GM21360 (cell line): ENCODE data around the gene PSMD2.

Source experiments
- ATAC-seq: cut with Tn5 transposase; IDR thresholded peaks from one replicate; pipeline ENCODE4 v1.9.1; 2021; ENCODE audit warnings: mild to moderate bottlenecking, moderate library complexity; ENCODE audit not compliant: unreplicated experiment

PSMD2 gene

DNA sequence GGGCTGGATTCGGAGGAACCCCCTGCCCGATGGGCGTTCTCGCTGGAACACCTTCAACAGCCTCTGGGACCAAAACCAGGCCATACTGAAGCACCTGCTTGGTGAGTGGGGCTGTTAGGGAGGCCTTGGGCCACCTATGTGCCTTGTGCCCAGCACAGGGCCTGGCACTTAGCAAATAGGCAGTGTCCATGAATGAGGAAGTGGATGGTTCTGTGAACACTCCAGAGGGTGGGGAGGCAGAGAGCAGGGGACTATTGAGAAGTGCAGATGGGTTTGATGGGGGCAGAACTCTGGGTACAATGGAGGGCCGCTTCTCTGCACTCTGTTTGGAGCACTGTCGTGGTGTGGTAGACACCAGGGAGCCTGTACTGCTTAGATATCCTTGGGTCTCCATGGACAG is 21.7 kb upstream of the PSMD2 start:
- ATAC-seq, result no peak

DNA sequence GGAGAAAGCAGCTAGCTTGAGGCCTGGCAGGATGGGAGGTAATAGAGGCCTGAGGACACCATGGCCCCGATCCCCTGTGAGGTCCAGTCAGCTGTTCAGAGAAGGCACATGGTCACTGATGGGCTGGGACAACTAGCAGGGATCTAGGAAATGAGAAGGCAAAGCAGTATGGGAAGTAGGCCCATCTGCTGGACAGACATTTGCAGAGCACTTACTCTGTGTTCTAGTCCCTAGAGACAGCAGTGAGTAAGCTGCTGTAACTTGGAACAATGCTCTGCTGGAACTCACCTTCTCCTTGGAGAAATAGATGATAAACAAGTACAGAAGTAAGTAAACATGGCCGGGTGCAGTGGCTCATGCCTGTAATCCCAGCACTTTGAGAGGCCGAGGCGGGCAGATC is 16.1 kb upstream of the PSMD2 start:
- ATAC-seq, result no peak

DNA sequence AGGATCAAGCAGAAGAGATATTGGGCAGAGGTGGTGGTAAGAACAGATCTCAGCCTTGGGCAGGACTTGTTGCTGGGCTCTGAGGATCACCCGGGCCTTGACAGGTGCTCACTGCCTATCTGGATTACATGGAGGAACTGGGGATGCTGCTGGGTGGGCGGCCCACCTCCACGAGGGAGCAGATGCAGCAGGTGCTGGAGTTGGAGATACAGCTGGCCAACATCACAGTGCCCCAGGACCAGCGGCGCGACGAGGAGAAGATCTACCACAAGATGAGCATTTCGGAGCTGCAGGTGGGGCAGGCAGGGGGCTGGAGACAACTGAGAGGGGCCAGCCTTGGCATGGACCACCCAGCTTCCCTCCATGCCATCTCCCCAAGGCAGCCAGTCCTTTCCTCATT is 15.4 kb upstream of the PSMD2 start:
- ATAC-seq, result no peak

GRCh38 chr3:184284696-184285095 is 14.3 kb upstream of the PSMD2 start:
- ATAC-seq, result no peak

DNA sequence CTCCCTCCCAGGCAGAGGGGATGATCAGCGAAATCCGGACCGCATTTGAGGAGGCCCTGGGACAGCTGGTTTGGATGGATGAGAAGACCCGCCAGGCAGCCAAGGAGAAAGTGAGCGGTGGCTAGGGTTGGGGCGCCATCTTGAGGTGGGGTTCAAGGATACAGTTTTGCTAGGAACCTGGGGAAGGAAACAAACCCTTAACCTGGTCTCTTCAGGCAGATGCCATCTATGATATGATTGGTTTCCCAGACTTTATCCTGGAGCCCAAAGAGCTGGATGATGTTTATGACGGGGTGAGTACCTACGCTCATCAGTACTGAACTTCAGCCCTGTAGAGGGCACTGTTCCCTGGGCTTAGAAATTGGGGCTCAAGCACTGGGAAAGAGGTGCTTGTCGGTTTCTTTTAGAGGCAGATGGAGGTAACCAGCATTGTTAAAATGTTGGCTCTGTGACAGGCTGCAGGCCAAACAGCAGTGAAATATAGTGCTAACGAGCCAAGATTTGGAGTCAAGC is 9.6 kb upstream of the PSMD2 start:
- no peak for ATAC-seq

DNA sequence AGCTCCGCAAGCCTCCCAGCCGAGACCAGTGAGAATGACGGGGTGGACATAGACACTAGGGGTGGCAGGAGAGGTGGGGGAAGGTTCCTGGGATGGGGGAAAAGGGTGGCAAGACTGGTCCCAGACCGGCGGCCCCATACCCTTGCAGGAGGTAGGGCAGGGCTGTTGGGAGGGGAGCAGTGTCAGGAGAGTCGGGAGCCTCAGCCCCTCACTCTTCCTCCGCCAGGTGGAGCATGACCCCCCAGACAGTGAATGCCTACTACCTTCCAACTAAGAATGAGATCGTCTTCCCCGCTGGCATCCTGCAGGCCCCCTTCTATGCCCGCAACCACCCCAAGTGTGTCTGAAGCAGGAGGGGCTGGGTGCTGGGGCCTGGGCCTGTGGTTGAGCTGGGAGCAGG is 8.7 kb upstream of the PSMD2 start:
- ATAC-seq, result no peak

DNA sequence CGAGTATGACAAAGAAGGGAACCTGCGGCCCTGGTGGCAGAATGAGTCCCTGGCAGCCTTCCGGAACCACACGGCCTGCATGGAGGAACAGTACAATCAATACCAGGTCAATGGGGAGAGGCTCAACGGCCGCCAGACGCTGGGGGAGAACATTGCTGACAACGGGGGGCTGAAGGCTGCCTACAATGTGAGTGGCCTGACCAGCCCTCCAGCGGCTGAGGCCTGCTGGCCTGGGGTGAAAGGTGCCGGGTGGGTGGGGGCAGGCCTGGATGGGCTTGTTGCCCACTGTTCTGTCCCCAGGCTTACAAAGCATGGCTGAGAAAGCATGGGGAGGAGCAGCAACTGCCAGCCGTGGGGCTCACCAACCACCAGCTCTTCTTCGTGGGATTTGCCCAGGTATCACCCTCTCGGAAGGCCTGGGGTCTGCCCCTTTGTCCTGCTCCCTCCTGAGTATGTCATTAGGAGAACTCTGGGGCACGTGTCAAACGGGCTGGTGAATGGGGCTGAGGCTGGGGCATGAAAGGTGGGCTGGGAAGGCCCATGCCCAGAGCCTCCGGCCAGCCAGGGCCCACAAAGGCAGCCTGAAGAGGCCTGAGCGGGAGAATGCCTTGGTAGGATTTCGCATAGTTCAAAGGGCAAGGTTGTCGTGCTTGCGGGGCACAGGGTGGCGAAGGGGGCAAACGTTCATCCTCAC is 7.8 kb upstream of the PSMD2 start:
- no peak for ATAC-seq

DNA sequence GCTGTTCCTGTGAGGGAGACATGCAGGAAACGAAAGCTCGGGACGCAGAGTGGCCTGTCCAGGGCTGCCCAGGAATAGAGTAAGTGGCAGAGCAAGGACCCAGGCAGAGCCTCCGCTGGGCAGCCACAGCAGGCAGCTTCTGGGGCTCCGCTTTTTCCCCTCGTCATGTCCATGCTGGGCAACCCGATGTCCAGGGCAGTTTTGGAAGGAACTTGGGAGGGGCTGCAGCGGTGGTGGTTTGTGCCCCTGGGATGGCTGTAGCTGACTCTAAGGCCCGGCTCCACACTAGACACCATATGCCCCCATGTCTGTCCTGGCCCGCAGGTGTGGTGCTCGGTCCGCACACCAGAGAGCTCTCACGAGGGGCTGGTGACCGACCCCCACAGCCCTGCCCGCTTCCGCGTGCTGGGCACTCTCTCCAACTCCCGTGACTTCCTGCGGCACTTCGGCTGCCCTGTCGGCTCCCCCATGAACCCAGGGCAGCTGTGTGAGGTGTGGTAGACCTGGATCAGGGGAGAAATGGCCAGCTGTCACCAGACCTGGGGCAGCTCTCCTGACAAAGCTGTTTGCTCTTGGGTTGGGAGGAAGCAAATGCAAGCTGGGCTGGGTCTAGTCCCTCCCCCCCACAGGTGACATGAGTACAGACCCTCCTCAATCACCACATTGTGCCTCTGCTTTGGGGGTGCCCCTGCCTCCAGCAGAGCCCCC is 7.1 kb upstream of the PSMD2 start:
- no peak for ATAC-seq

- no peak for ATAC-seq
These were observed 3.3 kb upstream of the PSMD2 start for GRCh38 chr3:184295771-184296170.

GRCh38 chr3:184296616-184297015 is 2.4 kb upstream of the PSMD2 start:
- no peak for ATAC-seq

GRCh38 chr3:184299488-184300377 is 692 bp downstream of the PSMD2 start:
- ATAC-seq, result no peak

DNA sequence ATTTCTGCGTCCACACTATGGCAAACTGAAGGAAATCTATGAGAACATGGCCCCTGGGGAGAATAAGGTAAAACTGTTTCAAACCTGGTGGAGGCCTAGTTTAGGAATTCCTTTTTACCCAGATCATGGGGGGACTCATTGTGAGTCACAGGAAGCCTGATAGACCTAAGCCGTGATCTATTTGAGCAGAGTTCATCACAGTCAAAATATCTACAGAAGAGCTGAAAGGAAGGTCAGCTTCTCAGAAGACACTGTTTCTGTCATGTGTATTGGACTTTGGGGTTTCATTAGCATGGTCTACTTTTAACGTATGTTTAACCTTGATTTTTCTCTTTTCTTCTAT is 1.3 kb downstream of the PSMD2 start:
- ATAC-seq, result no peak

GRCh38 chr3:184305577-184305976 is 6.5 kb downstream of the PSMD2 start:
- ATAC-seq, result no peak

GRCh38 chr3:184306341-184306972 is 7.4 kb downstream of the PSMD2 start:
- no peak for ATAC-seq

- ATAC-seq, result no peak
These were observed 8.9 kb downstream of the PSMD2 start for GRCh38 chr3:184307915-184308314.

- no peak for ATAC-seq
These were observed 9.7 kb downstream of the PSMD2 start for GRCh38 chr3:184308744-184309143.

- no peak for ATAC-seq
These were observed 12.6 kb downstream of the PSMD2 start for GRCh38 chr3:184311633-184312032.

DNA sequence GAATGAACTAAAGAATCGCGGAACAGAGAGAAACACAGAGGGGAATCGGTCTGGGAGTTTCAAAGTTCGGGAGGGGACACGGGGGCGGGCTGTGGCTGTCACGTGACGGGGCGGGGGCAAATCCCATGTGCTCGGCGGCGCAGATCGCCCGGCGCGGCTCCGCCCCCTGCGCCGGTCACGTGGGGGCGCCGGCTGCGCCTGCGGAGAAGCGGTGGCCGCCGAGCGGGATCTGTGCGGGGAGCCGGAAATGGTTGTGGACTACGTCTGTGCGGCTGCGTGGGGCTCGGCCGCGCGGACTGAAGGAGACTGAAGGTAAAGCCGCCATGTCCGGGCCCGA is 15.3 kb downstream of the PSMD2 start, which contains the start of gene EIF4G1:
TSS of gene EIF4G1 (plus strand) at position 244 of the 337 bp plus-strand sequence. CDS start 1,191 bp downstream, outside the sequence.
- ATAC-seq, result peak; percentile 77

- ATAC-seq, result peak; percentile 36
These were observed 15.9 kb downstream of the PSMD2 start for GRCh38 chr3:184314700-184315542.

DNA sequence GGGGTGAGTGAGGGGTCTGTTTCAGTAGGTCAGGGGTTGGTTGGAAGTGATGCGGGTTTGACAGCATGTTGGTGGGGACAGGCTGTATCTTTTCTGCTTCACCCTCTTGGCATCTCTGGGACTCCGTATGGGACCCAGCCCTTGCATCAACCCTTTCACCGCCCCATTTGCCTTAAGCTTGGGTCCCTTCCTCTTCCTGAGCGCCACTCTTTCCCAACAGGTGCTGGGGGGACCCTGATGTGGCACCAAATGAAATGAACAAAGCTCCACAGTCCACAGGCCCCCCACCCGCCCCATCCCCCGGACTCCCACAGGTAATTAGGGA is 16.5 kb downstream of the PSMD2 start:
- peak; percentile 4 for ATAC-seq
